Esophagus squamous epithelium (tissue), 5 donors: ENCODE data around the gene PHF21B. TPM values are rescaled to one million over a fixed set of nuclear protein-coding genes. Genes with fewer than 3 reads are reported as not detected.

Source experiments
- DNase-seq: peaks from one replicate; lab custom pipeline; 2025; lab: John Stamatoyannopoulos, UW
- H3K27ac ChIP-seq, 4 donors: fragments of 200-600 bp; sonication (generic); one replicate each; pipeline ENCODE4 v1.5.1; 2016 to 2019; ENCODE audit warnings: mild to moderate bottlenecking in 1 of 4
- H3K27me3 ChIP-seq, 4 donors: fragments of 200-600 bp; sonication (generic); 1 replicate in 3 of 4; 2 replicates in 1 of 4; pipeline versions ENCODE4 v1.5.1 to v1.6.0; 2017 to 2021; ENCODE audit warnings: antibody characterized with exemption in 1 of 4
- H3K36me3 ChIP-seq, 3 donors: fragments of 200-600 bp; sonication (generic); one replicate each; pipeline ENCODE4 v1.5.1; 2016 to 2019
- H3K4me1 ChIP-seq, 3 donors: fragments of 200-600 bp; sonication (generic); one replicate each; pipeline ENCODE4 v1.5.1; 2017 to 2019
- H3K4me3 ChIP-seq, 4 donors: fragments of 200-600 bp; sonication (generic); 1 replicate in 3 of 4; 2 replicates in 1 of 4; pipeline ENCODE4 v1.5.1; 2016 to 2019; ENCODE audit warnings: mild to moderate bottlenecking in 2 of 4, moderate library complexity in 1 of 4
- H3K9me3 ChIP-seq, 3 donors: fragments of 200-600 bp; sonication (generic); one replicate each; pipeline ENCODE4 v1.5.1; 2016 to 2019
- CTCF ChIP-seq, 6 experiments: fragments of 450-650 bp in 4 of 6; fragments of 200-600 bp in 2 of 6; sonication (generic) in 2 of 6; IDR thresholded peaks; one replicate each; pipeline ENCODE4 v1.5.1; 2016 to 2019; ENCODE audit warnings: antibody characterized with exemption in 6 of 6, mild to moderate bottlenecking in 4 of 6, moderate library complexity in 4 of 6
- POLR2A ChIP-seq, 4 donors: fragments of 450-650 bp; IDR thresholded peaks; one replicate each; pipeline ENCODE4 v1.6.1; 2017; ENCODE audit warnings: antibody characterized with exemption in 4 of 4, mild to moderate bottlenecking in 4 of 4, moderate library complexity in 3 of 4
- WGBS, 2 donors: methylation state at CpG; one replicate each; pipeline ENCODE4 v1.1.5; 2018; 5-methylcytosine and 5-hydroxymethylcytosine counted together
- intact Hi-C: fragments of 100-400 bp; cut with DNase I; formaldehyde crosslinking; loops from one replicate; pipeline ENCODE4 v1.15.0; 2022
- total RNA-seq, 4 donors: library from RNA; depleted of rRNA; stranded (reverse); fragments of >200 nt; gene quantifications; one replicate each; pipeline ENCODE4 v1.1.0, GENCODE V29; 2016
- donor health status: DM: yes; HTN: yes; CAD: no.

The PHF21B gene
- total RNA-seq, 4 donors from 2014 or later, result 0.04 to 0.19 TPM; not detected in 2

GRCh38 chr22:44883011-44883421 lies 126.8 kb downstream of the PHF21B start:
- no peaks in the 10 kb centered on the region for H3K4me1 ChIP-seq
- no peak overlapping the region for H3K4me3 ChIP-seq
- TF ChIP-seq POLR2A (IDR thresholded peaks at IDR 0.05), result no peak
- TF ChIP-seq CTCF (IDR thresholded peaks at IDR 0.05), result no peak
- H3K27me3 ChIP-seq, result no peaks in the 10 kb centered on the region
- intact Hi-C loops, result no loop called here
- no peaks in the 10 kb centered on the region for H3K36me3 ChIP-seq
- no peaks in the 10 kb centered on the region for H3K9me3 ChIP-seq
- H3K27ac ChIP-seq, result no peak overlapping the region
- WGBS, 2 donors, result 77 to 88% methylated on average over 8 to 10 of the region's 12 CpGs
- no peak for DNase-seq

GRCh38 chr22:44882226-44882905 lies 127.4 kb downstream of the PHF21B start:
- Histone ChIP-seq H3K27me3 (no peaks in the 10 kb centered on the region), H3K27ac (no peak overlapping the region), H3K36me3 (no peaks in the 10 kb centered on the region), H3K4me1 (no peaks in the 10 kb centered on the region), H3K9me3 (peaks cover 0 to 3% (median 0%) of the 10 kb centered on the region in 3 donors), H3K4me3 (no peak overlapping the region)
- no peak for DNase-seq
- TF ChIP-seq POLR2A (IDR thresholded peaks at IDR 0.05), result no peak
- TF ChIP-seq CTCF (IDR thresholded peaks at IDR 0.05), result no peak
- intact Hi-C loops, result no loop called here
- WGBS, 2 donors, result 73 to 89% methylated on average over 10 to 17 of the region's 26 CpGs

GRCh38 chr22:44881624-44882023 lies 128.2 kb downstream of the PHF21B start:
- H3K9me3 ChIP-seq, result peaks cover 0 to 9% (median 0%) of the 10 kb centered on the region in 3 donors
- H3K27me3 ChIP-seq, result no peaks in the 10 kb centered on the region
- H3K36me3 ChIP-seq, result no peaks in the 10 kb centered on the region
- WGBS, 2 donors, result 85 to 98% methylated on average over 13 to 19 of the region's 24 CpGs
- no peak overlapping the region for H3K27ac ChIP-seq
- DNase-seq, result no peak
- no peak overlapping the region for H3K4me3 ChIP-seq
- intact Hi-C loops, result no loop called here
- no peaks in the 10 kb centered on the region for H3K4me1 ChIP-seq
- TF ChIP-seq POLR2A (IDR thresholded peaks at IDR 0.05) (no peak), CTCF (IDR thresholded peaks at IDR 0.05) (no peak)

GRCh38 chr22:44880610-44881290 lies 129.1 kb downstream of the PHF21B start:
- Histone ChIP-seq H3K27me3 (no peaks in the 10 kb centered on the region), H3K4me1 (no peaks in the 10 kb centered on the region), H3K4me3 (no peak overlapping the region), H3K36me3 (no peaks in the 10 kb centered on the region), H3K27ac (no peak overlapping the region), H3K9me3 (peaks cover 0 to 9% (median 0%) of the 10 kb centered on the region in 3 donors)
- intact Hi-C loops, result no loop called here
- WGBS, 2 donors, result 80 to 84% methylated on average over 11 of the region's 19 CpGs
- no peak for DNase-seq
- TF ChIP-seq POLR2A (IDR thresholded peaks at IDR 0.05), result no peak
- no peak for TF ChIP-seq CTCF (IDR thresholded peaks at IDR 0.05)

GRCh38 chr22:44879301-44879680 lies 130.5 kb downstream of the PHF21B start:
- no peak for DNase-seq
- 85 to 87% methylated on average over 12 of the region's 12 CpGs for WGBS, 2 donors
- H3K27me3 ChIP-seq, result no peaks in the 10 kb centered on the region
- intact Hi-C loops, result no loop called here
- peaks cover 0 to 9% (median 0%) of the 10 kb centered on the region in 3 donors for H3K9me3 ChIP-seq
- no peaks in the 10 kb centered on the region for H3K36me3 ChIP-seq
- no peaks in the 10 kb centered on the region for H3K4me1 ChIP-seq
- H3K4me3 ChIP-seq, result no peak overlapping the region
- TF ChIP-seq POLR2A (IDR thresholded peaks at IDR 0.05) (no peak), CTCF (IDR thresholded peaks at IDR 0.05) (no peak)
- H3K27ac ChIP-seq, result no peak overlapping the region
